Measurements from ENCODE around the gene TNRC6A. TPM values are rescaled to one million over a fixed set of nuclear protein-coding genes. Genes with fewer than 3 reads are reported as not detected.

The TNRC6A gene
- total RNA-seq, 1 donor from 2014 or later = 68.5 TPM

DNA sequence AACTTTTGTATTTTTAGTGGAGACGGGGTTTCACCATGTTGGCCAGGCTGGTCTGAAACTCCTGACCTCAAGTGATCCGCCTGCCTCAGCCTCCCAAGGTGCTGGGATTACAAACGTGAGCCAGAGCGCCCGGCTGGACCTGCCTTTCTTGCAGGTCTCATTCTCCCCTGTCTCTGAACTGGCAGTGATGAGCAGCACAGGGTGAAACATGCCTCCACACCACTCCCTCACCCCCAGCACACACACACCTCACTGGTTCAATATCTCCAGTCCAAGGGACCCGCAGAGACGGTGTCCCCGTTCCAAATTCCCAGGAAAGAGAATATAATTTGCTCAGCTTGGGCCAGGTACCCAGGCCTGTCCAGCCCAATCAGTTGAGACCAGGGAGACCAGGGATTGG is 139.6 kb downstream of the TNRC6A start:
- DNase-seq (no peak), ATAC-seq (ENCODE audit: low read depth) (no peak)
- H3K36me3 Mint-ChIP-seq (ENCODE audit: low read depth) = peaks cover 4% of the 10 kb centered on the region
- H3K9me3 Mint-ChIP-seq = peaks cover 11% of the 10 kb centered on the region
- intact Hi-C loops (cut with micrococcal nuclease) = no loop called here
- H3K27ac Mint-ChIP-seq = no peak overlapping the region
- H3K4me1 Mint-ChIP-seq = no peaks in the 10 kb centered on the region
- no peak overlapping the region for H3K4me3 Mint-ChIP-seq
- TF ChIP-seq, protein P1, sequence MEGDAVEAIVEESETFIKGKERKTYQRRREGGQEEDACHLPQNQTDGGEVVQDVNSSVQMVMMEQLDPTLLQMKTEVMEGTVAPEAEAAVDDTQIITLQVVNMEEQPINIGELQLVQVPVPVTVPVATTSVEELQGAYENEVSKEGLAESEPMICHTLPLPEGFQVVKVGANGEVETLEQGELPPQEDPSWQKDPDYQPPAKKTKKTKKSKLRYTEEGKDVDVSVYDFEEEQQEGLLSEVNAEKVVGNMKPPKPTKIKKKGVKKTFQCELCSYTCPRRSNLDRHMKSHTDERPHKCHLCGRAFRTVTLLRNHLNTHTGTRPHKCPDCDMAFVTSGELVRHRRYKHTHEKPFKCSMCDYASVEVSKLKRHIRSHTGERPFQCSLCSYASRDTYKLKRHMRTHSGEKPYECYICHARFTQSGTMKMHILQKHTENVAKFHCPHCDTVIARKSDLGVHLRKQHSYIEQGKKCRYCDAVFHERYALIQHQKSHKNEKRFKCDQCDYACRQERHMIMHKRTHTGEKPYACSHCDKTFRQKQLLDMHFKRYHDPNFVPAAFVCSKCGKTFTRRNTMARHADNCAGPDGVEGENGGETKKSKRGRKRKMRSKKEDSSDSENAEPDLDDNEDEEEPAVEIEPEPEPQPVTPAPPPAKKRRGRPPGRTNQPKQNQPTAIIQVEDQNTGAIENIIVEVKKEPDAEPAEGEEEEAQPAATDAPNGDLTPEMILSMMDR (IDR thresholded peaks at IDR 0.05) = no peak
- peaks cover 6% of the 10 kb centered on the region for H3K27me3 Mint-ChIP-seq
- ChIA-PET CTCF (no interaction called here), POLR2A (no interaction called here)

DNA sequence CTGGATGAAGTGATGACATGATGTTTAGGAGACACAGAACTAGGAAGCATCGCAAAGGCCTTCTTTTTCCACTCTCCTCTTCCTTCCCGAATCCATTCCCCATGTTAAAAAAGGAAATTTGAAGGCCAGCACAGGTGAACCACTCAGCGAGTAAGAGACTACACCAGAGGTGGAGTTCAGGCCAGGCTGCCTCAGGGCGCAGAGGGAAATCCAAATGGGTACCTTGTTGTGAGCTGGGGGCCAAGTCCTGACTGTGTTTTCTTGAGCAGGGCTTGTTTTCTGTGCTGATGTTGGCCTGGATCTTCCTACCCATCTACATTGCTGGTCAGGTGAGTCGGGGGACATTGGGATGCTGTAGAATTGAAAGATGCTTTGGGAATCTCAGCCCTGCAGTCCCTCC is 142.4 kb downstream of the TNRC6A start:
- Mint-ChIP-seq H3K4me1 (no peaks in the 10 kb centered on the region), H3K36me3 (ENCODE audit: low read depth) (no peaks in the 10 kb centered on the region), H3K9me3 (peaks cover 2% of the 10 kb centered on the region), H3K4me3 (no peak overlapping the region), H3K27me3 (peaks cover 4% of the 10 kb centered on the region), H3K27ac (no peak overlapping the region)
- POLR2A ChIA-PET = no interaction called here
- no peak for ATAC-seq (ENCODE audit: low read depth)
- no peak for DNase-seq
- TF ChIP-seq, protein P1 (IDR thresholded peaks at IDR 0.05) = no peak
- intact Hi-C loops (cut with micrococcal nuclease) = no loop called here
- CTCF ChIA-PET = no interaction called here

DNA sequence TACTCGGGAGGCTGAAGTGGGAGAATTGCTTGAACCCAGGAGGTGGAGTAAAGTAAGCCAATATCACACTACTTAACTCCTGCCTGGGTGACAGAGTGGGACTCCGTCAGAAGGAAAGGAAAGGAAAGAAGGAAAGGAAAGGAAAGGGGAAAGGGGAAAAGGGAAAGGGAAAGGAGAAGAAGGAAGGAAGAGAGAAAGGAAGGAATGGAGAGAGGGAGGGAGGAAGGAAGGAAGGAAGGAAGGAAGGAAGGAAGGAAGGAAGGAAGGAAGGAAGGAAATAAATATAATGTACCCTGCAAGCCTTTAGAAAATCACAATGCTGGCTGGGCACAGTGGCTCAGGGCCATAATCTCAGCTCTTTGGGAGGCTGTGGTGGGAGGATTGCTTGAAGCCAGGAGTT is 143.6 kb downstream of the TNRC6A start:
- ChIA-PET CTCF (no interaction called here), POLR2A (no interaction called here)
- Mint-ChIP-seq H3K4me1 (no peaks in the 10 kb centered on the region), H3K27ac (no peak overlapping the region), H3K27me3 (peaks cover 4% of the 10 kb centered on the region), H3K36me3 (ENCODE audit: low read depth) (no peaks in the 10 kb centered on the region), H3K4me3 (no peak overlapping the region), H3K9me3 (peaks cover 2% of the 10 kb centered on the region)
- intact Hi-C loops (cut with micrococcal nuclease) = no loop called here
- ATAC-seq (ENCODE audit: low read depth) (no peak), DNase-seq (no peak)
- TF ChIP-seq, protein P1 (IDR thresholded peaks at IDR 0.05) = no peak

DNA sequence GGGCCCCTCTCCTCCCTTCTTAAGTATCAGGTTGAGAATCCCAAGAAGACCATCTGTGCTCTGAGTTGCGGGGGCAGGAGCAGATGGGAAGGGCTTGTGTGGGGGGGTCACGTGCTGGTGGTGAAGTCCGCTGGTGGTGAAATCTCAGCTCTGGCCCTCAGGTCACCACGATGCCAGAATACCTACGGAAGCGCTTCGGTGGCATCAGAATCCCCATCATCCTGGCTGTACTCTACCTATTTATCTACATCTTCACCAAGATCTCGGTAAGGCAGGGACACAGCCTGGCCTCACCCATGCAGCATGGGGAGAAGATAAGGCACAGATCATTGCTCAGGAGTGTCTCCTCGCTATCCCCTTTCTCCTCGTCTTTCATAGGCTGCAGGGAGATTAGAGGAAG is 146.0 kb downstream of the TNRC6A start:
- Mint-ChIP-seq H3K9me3 (peaks cover 7% of the 10 kb centered on the region), H3K36me3 (ENCODE audit: low read depth) (no peaks in the 10 kb centered on the region), H3K4me3 (no peak overlapping the region), H3K27ac (no peak overlapping the region), H3K27me3 (peaks cover 4% of the 10 kb centered on the region), H3K4me1 (no peaks in the 10 kb centered on the region)
- TF ChIP-seq, protein P1 (IDR thresholded peaks at IDR 0.05) = no peak
- ATAC-seq (ENCODE audit: low read depth) = no peak
- POLR2A ChIA-PET = no interaction called here
- no peak for DNase-seq
- CTCF ChIA-PET = no interaction called here
- intact Hi-C loops (cut with micrococcal nuclease) = no loop called here

Other genes starting within 250 kb of the TNRC6A start
- 85.3 and 85.8 TPM in 2 replicates for gene RBBP6, start 190.1 kb upstream of the TNRC6A start, total RNA-seq
- gene SLC5A11, start 116.3 kb downstream of the TNRC6A start, total RNA-seq = 0.22 and 0.49 TPM in 2 replicates